HG02970 (cell line): Measurements from ENCODE around the gene PPP6R2.

Experiments
- ATAC-seq: cut with Tn5 transposase; IDR thresholded peaks from one replicate; pipeline ENCODE4 v1.9.1; 2021; ENCODE audit warnings: mild to moderate bottlenecking, moderate library complexity, moderate number of reproducible peaks; ENCODE audit not compliant: unreplicated experiment, low FRiP score

Gene PPP6R2

DNA sequence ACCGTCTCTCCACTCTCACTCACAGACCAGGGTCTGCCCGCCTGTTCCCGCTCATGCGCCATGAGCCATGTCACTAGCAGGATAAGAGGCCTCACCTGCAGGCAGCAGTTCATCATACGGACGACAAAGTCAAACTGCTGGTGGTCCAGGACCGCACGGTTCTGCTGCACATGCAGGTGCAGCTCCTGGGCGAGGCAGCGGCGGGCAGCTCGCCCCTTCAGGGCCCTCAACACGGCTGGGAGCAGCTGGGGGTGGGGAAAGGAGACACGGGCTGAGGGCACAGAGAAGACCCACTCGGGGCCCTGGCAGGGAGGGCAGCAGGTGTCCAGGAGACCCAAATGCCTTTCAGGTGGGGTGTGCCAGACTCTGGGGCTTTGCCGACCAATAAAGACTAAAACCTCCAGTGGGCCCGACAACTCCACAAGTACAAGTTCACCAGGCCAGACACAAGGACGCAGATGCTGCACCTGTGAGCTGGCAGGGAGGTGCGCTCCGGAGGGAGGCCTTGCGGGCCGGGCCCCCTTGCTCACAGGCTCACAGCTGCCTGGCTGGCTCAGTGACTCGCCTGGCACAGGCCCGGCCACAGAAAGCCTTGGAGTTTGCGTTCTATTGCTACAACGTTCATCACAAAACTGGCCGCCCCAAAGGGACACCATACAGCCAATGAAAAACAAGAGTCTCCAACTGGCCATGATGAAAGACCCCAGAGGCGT, 120.2 kb downstream of the PPP6R2 start:
- ATAC-seq, result no peak

DNA sequence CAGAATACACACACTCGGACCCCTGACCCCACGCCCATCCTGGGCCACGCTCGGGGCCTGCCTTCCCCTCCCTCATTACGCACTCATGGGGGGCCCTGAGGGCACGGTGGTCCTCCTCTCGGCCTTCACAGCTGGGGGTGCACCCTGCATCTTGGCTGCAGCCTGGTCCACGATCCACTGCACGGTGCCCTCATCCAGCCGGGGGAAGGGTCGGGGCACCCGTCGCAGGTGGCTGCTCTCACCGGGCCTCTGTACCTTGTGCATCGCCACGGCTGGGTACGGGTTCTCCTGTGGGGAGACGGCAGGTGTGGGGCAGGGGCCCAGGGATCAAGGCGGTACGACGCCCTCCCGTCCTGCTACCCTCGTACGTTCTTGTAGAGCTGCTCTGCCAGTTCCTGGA, 121.3 kb downstream of the PPP6R2 start:
- ATAC-seq, result no peak

DNA sequence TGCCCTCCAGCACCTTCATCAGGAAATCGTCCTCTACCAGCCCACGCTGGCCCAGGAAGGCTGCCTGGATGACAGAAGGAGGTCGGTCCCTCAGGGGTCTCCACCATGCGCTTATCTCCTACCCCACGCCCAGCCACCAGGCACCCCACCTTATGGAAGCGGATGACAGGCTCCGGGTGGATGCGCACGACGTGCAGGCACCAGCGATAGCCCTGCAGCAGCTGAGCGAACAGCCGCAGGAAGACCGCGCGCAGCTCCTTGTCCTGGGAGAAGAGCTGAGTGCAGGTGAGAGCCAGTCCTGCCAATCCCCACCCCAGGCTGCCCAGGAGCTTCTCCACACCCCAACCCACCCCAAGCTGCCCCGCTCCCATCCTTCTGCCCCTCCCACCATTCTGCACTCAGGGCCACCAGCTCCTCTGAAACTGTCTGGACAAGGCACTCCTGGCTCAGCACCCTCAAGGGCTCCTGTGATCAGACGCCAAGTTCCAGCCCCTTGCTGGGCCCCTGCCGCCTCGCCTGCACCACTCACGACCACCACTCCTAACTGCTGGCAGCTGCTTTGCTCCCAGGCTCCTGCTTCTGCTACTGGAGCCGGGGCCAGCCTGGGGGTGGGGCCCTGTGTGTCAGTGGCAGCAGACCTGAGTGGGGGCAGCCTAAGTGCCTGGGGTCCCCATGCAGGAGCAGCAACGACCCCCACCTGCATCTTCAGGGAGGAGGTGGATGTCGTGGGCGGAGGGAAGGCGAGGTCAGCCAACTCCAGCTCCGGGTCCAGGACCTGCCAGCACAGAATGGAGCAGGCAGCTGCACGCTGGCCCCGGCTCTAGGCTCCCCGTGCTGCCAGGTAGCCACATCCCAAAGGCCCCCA, 122.2 kb downstream of the PPP6R2 start:
- no peak for ATAC-seq

DNA sequence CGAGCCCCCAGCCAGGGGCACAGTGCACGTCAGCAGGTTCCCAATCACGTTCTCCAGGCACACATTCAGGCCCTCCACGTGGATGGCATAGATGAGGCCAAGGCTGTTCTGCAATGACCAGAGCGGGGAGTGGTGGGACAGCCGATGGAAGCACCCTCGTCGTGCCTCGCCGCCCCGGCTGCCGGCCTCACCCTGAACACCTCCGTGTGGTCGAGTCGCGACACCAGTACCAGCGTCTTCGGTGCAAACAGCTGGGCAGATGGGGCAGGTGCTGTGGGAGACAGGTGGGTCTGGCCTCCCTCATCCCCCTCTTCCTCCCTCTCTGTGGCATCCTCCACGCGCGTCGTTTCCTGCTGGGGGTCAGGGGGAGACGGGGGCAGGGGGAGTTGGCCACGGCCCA, 124.2 kb downstream of the PPP6R2 start:
- ATAC-seq, result no peak

DNA sequence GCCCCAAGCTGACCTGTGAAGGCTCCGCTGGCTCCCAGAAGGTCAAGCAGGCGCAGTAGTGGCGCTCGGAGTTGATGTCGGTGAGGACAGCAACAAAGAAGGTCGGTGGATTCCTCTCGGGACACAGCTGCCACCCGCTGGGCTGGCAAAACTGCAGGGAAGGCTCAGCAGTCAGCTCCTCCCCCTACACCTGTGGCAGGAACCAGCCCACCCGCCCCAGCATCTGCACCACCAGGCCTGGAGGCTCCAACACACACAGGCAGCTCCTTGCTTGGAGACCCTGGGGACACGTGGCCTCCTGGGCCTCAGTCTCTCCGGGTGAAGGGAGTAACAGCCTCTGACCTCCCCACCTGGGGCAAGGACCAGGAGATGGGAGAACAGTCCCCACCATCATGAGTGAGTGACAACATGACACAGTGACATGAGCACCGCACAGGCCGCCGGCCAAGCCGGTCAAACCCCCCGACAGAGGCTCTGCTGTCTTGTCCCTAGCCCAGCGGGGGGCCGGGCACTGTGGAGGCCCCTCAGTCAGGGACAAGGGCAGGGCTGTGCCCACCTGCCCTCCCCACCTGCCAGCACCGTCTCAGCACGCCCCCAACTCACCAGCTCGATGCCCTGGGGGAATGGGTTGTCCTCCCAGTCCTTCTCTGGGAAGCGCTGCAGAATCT, 124.8 kb downstream of the PPP6R2 start:
- ATAC-seq, result no peak

DNA sequence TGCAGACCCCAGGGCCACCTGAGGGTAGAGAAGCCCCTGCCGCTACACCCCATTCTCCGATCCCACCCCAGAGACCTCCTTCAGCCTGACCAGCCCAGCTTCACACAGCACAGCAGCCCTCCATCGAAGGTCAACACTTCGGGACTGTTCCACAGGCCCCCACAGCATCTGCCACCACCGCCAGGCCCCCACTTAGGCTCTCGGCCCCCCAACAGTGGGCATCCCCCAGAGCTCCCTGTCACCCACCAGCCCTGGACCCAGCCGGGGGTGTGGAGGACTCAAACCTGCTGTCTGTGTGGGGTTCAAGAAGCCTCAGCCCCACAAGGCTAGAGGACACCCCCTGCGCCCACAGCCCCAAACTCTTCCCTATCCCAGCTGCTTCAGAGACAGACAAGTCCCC, 125.5 kb downstream of the PPP6R2 start:
- ATAC-seq, result no peak

DNA sequence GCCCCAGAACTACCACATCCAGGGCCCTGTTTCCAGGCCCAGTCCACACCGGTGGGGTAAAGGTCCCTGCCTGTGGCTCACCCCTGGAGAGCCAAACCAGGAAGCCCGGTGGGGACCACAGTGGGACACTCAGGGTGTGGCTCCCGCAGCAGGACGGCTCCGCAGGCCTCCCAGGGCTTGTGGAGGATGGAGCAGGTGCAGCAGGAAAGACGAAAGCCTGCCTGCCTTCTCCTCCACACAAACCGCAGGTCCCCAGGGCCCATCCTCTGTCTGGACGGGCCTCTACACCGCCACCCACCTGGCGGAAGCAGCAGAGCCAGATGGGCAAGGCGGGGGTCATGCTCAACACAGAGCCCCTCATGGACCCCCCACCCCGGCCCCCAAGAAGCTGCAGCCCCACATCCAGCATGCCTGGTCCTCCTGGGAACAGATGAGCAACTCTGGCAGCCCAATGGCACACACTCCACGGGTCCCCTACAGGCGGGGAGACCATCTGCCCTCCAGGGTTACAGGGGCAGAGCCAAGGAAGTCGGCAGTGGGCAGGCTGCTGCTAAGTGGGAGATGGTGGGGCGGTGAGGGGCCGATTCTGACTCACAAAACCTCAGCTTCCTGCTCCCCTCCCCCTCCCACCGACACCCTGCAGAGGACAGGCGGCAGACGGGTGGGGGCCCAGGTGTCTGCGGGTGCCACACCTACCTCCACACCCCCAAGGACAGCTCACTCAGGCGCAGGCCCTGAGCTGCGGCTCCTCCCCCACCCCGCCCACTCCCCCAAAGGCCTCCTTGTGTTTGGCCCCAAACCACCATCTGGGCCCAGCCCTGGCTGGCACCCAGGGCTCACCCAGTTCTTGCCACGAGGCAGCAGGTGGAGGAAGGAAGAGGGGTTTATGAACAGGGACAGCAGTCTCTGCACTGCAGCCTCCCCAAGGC, 126.5 kb downstream of the PPP6R2 start:
- peak; percentile 56 for ATAC-seq

DNA sequence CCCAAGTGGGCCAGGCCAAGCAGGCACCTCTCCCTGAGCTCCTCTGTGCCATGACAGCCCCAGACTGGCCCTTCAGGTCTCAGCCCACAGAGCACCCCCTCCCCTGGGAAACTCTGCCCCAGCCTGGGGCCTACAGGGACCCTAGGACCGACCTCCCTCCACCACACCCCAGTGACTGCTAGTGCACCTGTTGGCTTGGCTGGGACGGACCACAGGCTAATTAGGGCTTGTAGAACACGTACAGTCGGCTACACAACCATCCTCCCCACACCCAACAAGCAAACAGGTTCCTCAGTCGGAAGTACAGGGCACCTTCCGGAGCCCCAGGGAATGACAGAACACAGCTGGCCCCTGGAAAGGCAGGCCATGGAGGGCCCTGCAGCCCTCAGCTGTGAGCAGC, 127.4 kb downstream of the PPP6R2 start:
- no peak for ATAC-seq

DNA sequence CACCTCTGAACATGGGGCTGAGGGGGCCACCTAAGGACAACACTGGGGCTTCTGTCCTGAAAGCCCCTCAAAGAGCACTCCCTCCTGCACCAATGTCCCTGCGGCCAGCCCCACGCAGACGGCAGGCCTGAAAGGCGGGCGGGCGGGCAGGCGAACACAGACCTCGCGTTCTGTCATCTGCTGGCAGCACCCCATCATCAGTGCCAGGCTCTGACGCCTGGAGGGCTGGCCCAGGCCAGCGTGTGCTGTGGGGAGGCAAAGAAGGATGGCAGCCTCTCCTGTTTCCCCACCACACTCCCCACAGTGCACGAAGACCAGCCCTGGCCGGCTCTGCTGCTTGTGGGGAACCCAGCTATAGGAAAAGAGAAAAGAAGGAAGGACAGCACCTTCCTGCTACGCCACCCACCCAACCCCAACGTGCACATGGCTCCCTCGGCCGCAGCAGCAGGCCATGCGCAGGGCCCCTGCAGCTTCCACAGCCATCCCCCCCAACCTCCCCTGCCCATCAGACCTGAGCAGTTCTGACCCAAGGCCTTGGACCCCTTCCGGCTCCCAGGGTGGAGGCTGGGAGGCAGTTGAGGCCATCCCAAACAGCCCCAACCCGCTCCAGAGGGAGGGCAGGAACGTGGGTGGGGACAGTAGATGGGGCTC, 128.2 kb downstream of the PPP6R2 start:
- no peak for ATAC-seq

DNA sequence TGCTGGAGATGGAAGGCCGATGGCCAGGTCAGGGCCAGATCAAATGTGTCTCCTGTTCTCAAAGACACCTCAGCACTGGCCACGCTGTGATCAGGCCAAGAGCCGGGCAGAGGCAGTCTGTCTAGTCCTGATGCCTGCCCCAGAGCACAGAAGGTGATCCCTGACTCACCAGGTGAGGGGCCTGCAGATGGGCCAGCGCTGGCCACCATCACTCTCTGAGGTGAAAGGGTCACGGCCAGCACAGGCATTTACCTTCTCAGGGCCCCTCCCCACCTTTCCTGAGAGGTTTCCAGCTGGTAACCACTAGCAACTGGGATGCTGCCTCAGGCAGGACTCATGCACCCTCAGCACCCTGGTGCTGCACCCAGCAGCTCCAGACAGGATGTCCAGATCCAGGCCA, 128.8 kb downstream of the PPP6R2 start:
- no peak for ATAC-seq

DNA sequence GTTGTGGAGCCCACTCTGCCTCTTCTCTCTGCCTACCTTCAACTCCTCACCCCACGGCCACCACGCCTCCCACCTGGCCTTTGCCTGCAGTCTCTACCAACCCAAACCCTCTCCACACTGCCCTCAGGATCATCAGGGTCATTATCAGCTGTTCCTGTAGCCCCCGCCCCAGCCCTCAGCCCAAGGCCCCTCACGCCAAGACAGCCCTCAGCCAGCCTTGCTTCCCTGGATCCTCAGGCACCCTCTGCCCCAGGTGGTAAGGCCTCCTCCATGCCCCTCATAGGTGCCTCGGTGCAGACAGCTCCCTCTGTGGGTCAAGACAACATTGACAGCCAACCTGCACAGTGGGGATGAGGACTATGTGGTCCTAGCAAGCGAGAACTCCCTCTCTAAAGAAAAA, 130.0 kb downstream of the PPP6R2 start:
- no peak for ATAC-seq

DNA sequence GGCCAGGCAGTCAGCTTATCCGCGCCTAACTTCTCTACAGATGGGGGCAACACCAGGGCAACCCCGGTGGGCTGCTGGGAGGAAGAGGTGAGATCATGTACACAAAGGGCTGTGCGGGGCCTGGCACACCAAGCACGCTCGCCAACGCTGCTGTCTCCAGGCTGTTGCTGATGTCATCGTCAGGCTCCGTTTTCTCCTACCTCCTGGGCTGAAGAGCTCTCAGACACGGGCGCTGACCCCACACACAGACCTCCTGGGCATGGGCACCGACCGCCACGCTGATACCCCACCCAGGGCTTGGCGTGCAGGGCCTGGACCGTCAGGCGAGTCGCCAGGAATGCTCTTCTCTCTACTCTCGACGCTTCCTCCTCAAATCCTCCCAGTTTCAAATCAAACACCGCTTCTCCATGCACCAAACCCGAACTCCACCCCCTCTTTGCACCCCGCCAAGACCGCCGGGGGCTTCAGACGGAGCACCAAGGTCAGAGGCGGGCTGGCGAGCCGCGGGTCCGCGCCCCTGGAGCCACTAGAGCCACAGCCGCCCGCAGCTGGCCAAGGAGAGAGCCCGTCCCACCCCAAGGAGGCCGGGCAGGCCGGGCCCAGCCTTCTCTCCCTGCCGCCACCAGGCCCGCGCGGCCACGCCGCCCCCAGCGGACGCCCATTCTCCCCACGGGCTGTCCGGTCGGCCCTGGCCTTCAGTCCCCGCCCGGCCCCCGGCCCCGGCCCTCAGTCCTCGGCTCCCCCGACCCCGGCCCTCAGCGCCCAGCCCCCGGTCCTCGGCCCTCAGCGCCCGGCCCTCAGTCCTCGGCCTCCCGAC, 130.9 kb downstream of the PPP6R2 start:
- no peak for ATAC-seq

DNA sequence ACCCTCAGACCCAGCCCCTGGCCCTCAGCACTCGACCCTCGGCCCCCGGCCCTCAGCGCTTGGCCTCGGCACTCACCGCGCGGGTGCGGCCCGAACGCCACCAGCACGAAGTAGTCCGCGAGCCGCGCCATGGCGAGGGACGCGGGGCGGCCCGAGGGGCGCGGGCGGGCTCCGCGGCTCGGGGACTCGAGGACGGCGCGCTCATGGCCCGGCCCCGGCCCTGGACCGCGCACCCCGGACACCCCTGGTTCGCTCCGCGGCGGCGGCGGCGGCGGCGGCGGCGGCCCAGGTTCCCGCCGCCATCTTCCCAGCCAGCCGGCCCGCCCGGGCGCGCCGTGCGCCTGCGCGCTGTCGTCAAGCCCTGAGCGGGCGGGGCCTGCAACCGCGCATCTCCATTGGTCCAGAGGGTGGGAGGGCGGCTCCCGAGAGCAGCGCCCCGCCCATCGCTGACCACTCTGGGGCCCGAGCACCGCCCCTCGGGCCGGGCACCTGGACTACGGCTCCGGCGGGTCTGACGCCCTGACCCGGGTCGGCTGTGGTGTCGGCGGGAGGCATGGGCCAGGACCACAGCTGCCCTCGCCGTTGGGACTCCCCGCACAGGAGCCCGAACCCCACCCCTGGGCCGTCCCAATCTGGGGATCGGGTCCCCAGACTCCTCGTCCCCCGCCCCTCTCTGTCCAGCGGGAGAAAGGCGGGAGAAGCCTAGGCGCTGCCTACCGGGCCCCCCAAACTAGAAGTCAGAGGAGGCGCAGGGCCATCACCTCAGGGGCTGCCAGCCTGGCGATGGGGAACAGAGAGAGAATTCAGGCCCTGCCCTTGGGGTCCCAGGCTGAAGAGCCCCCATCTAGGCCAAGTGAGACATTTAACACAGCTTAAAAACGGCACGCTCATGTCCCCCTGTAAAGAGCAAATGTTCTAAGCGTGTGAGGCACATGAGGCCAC, 131.9 kb downstream of the PPP6R2 start, which contains the start of gene SBF1:
SBF1 (minus strand) TSS at position 326 of the 942 bp plus-strand sequence; CDS start at position 131, 195 bp downstream.
- peak; percentile 84 for ATAC-seq

DNA sequence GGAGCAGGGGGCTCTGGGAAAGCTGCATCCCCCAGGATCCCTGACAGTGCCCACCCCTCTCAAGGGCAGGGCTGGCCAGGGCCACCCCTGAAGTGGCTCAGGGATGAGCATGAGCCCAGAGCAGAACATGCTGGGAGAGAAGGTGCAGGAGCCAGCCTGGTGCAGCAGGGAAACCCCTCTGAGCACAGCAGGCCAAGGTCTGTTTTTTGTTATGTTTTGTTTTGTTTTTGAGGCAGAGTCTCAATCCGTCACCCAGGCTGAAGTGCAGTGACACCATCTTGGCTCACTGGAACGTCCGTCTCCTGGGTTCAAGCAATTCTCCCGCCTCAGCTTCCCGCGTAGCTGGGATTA, 132.5 kb downstream of the PPP6R2 start:
- no peak for ATAC-seq

DNA sequence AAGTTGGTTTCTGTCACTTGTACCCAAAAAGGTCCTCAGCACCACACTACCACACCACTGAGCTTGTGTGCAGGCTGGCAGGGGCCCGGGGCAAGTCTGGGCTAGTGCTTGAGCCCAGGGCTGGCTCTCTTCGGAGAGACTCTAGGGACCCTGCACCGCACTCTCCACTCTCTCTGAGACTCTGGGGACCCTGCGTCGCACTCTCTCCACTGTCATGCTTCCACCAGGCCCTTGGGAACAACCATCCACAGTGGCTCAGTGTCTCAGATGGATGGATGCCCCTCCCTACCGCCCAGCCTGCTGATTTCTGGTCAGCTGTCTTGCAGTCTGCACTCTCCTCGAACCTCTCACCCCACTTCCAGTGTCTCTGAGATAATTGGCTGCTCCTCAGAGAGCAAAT, 133.7 kb downstream of the PPP6R2 start:
- ATAC-seq, result no peak

DNA sequence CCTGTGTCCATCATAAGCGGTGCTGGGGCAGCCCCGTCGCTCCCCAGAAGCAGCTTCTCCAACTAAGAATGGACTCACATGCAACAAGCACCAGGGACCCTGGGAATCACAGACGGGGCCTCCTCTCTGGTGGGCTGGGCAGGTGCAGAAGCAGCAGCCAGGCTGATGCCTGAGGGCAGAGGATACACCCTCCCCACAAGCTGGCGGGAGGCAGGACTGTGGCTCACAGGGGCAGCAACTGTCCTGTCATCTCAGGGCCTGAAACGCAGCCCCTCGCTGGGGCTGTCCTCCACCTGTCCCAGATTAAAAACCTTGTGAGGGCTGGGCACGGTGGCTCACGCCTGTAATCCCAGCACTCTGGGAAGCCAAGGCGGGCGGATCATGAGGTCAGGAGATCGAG, 134.8 kb downstream of the PPP6R2 start:
- ATAC-seq, result no peak

DNA sequence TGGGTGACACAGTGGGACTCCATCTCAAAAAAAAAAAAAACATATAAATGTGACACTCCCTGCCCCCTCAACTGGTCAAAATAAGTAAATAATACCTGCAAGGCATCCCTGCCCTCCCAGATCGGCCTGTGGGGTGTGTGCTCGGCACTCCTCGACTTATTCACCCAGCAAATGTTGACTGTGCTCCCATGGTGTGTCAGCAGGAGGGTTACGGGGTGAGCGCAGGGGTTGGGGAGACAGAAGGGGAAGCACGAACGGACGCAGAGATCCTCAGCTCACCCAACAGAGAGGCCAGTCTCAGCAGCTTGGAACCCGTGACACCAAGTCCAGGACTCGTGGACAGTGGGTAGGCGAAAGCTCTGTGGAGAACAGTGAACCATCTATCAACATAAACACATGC, 136.6 kb downstream of the PPP6R2 start:
- no peak for ATAC-seq

DNA sequence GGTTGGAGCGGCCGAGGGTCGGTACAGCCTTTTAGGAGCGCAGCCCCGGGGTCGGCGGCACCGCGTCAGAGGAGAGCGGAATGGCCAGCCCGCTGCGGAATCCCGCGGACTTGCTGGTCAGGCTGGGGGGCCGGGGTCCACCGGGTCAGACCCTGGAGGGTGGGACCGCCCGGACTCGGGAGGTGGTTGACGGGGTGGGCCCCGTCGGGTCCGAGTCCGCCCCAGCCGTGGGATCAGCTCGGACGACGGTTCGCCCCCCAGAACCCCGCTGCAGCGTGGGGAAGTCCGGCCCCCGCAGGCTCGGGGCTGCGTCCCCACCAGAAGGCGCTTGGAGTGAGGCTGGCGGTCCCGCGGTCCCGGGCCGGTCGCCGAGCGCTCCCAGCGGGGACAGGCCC, 137.9 kb downstream of the PPP6R2 start:
- no peak for ATAC-seq
